IMR-90 (cell line): ENCODE results near the gene SF3A1. TPM values are rescaled to one million over a fixed set of nuclear protein-coding genes. Genes with fewer than 3 reads are reported as not detected.

Source experiments
- ATAC-seq: fragments of 200-7000 bp; cut with Tn5 transposase; 2 replicates; pipeline ENCODE4 v1.9.1; 2020; ENCODE audit warnings: low read depth, mild to moderate bottlenecking, moderate library complexity
- BruUV-seq: library from RNA; stranded (reverse); fragments of 400-500 nt; replicated peaks from 2 replicates; lab custom pipeline; 2021; lab: Mats Ljungman, UMichigan
- CTCF ChIA-PET: fragments of 300-600 bp; formaldehyde crosslinking; extraction: SDS; loops from one replicate; lab custom pipeline; 2021; ENCODE audit warnings: antibody characterized with exemption; lab: Yijun Ruan, JAX
- POLR2A ChIA-PET: fragments of 300-600 bp; sonication (Branson Sonifier 250); formaldehyde crosslinking; loops from one replicate; lab custom pipeline; 2022; ENCODE audit warnings: antibody characterized with exemption; ENCODE audit not compliant: unreplicated experiment; lab: Charles Lee
- DNase-seq: peaks from one replicate; pipeline ENCODE4 v3.0.0; 2013
- H2AFZ ChIP-seq: replicated peaks from 2 replicates; pipeline ENCODE3; 2013; ENCODE audit warnings: low read length, mild to moderate bottlenecking; ENCODE audit not compliant: poor library complexity
- H2AK5ac ChIP-seq: 2 replicates; pipeline ENCODE4 v1.6.1; 2013; ENCODE audit warnings: low read depth, low read length, inconsistent platforms
- H2AK9ac ChIP-seq: replicated peaks from 2 replicates; pipeline ENCODE3; 2013; ENCODE audit warnings: mild to moderate bottlenecking, low read depth, low read length, moderate library complexity; ENCODE audit not compliant: poor library complexity
- H2BK120ac ChIP-seq: 2 replicates; pipeline ENCODE4 v1.6.1; 2013; ENCODE audit warnings: low read depth, low read length, inconsistent platforms
- H2BK15ac ChIP-seq: 3 replicates; pipeline ENCODE4 v1.6.1; 2013; ENCODE audit warnings: low read depth, low read length, inconsistent platforms
- H2BK20ac ChIP-seq: 2 replicates; pipeline ENCODE4 v1.6.1; 2013; ENCODE audit warnings: low read depth, mild to moderate bottlenecking, inconsistent platforms, low read length, moderate library complexity
- H2BK5ac ChIP-seq: 2 replicates; pipeline ENCODE4 v1.6.1; 2013; ENCODE audit warnings: mild to moderate bottlenecking, low read depth, low read length, inconsistent platforms; ENCODE audit not compliant: poor library complexity, severe bottlenecking
- H3K14ac ChIP-seq: replicated peaks from 2 replicates; pipeline ENCODE4 v1.6.1; 2013; ENCODE audit warnings: low read depth, low read length, inconsistent platforms
- H3K18ac ChIP-seq: 2 replicates; pipeline ENCODE4 v1.6.1; 2013; ENCODE audit warnings: low read depth, low read length, control low read depth
- H3K23ac ChIP-seq: 2 replicates; pipeline ENCODE4 v1.6.1; 2013; ENCODE audit warnings: low read depth, low read length, inconsistent platforms
- H3K27ac ChIP-seq: 2 replicates; pipeline ENCODE4 v1.5.1; 2013; ENCODE audit warnings: mild to moderate bottlenecking, control low read depth, low read length; ENCODE audit not compliant: insufficient read depth
- H3K27me3 ChIP-seq: 2 replicates; pipeline ENCODE4 v1.6.1; 2013; ENCODE audit warnings: low read length; ENCODE audit not compliant: control insufficient read depth, insufficient read depth
- H3K36me3 ChIP-seq: 2 replicates; pipeline ENCODE4 v1.6.1; 2013; ENCODE audit warnings: low read length, mixed read lengths; ENCODE audit not compliant: control insufficient read depth, insufficient read depth
- H3K4ac ChIP-seq: 2 replicates; pipeline ENCODE4 v1.6.1; 2013; ENCODE audit warnings: low read depth, low read length, inconsistent platforms
- H3K4me1 ChIP-seq: 2 replicates; pipeline ENCODE4 v1.6.1; 2013; ENCODE audit warnings: low read length, mixed read lengths; ENCODE audit not compliant: control insufficient read depth, insufficient read depth
- H3K4me2 ChIP-seq: 2 replicates; pipeline ENCODE4 v1.6.1; 2013; ENCODE audit warnings: low read depth, mild to moderate bottlenecking, control low read depth, low read length, moderate library complexity
- H3K4me3 ChIP-seq: 2 replicates; pipeline ENCODE4 v1.5.1; 2013; ENCODE audit warnings: low read depth, mild to moderate bottlenecking, control low read depth, low read length, moderate library complexity; ENCODE audit not compliant: insufficient read depth
- H3K56ac ChIP-seq: 2 replicates; pipeline ENCODE4 v1.6.1; 2013; ENCODE audit warnings: low read length, inconsistent platforms; ENCODE audit not compliant: insufficient read depth; ENCODE audit errors: extremely low read depth
- H3K79me1 ChIP-seq, 2 experiments: 2 replicates each; pipeline ENCODE4 v1.6.1; 2013; ENCODE audit warnings: low read length in 2 of 2, inconsistent platforms in 1 of 2, low read depth in 1 of 2
- H3K9ac ChIP-seq: 2 replicates; pipeline ENCODE4 v1.6.1; 2013; ENCODE audit warnings: low read depth, low read length, control low read depth
- H3K9me1 ChIP-seq: 2 replicates; pipeline ENCODE4 v1.6.1; 2013; ENCODE audit warnings: low read length, inconsistent platforms; ENCODE audit not compliant: insufficient read depth
- H3K9me3 ChIP-seq: 2 replicates; pipeline ENCODE4 v1.6.1; 2013; ENCODE audit warnings: low read length; ENCODE audit not compliant: control insufficient read depth, insufficient read depth
- H4K20me1 ChIP-seq: 2 replicates; pipeline ENCODE4 v1.6.1; 2013; ENCODE audit warnings: low read length, inconsistent platforms; ENCODE audit not compliant: insufficient read depth
- H4K5ac ChIP-seq: 2 replicates; pipeline ENCODE4 v1.6.1; 2013; ENCODE audit warnings: mild to moderate bottlenecking, low read depth, low read length, control low read depth
- H4K8ac ChIP-seq, 2 experiments: 2 replicates each; pipeline ENCODE4 v1.6.1; 2013; ENCODE audit warnings: low read depth in 2 of 2, low read length in 2 of 2, control low read depth in 1 of 2, inconsistent platforms in 1 of 2
- H4K91ac ChIP-seq: 2 replicates; pipeline ENCODE4 v1.6.1; 2013; ENCODE audit warnings: low read depth, low read length, inconsistent platforms; ENCODE audit not compliant: insufficient read depth
- CEBPB ChIP-seq: IDR thresholded peaks from 2 replicates; pipeline ENCODE4 v1.6.1; 2012; ENCODE audit warnings: low read depth, low read length, improper control_type of control experiment
- FOS ChIP-seq: fragments of 150-350 bp; IDR thresholded peaks from 2 replicates; pipeline ENCODE4 v1.6.1; 2016; ENCODE audit warnings: low read depth, low read length
- MAFK ChIP-seq: IDR thresholded peaks from 2 replicates; pipeline ENCODE4 v1.6.1; 2012; ENCODE audit warnings: low read depth, low read length, improper control_type of control experiment
- MAZ ChIP-seq: IDR thresholded peaks from 2 replicates; pipeline ENCODE4 v1.6.1; 2012; ENCODE audit warnings: low read depth, mild to moderate bottlenecking, low read length, improper control_type of control experiment, moderate library complexity, borderline replicate concordance
- MXI1 ChIP-seq: IDR thresholded peaks from 2 replicates; pipeline ENCODE4 v1.6.1; 2012; ENCODE audit warnings: low read depth, mild to moderate bottlenecking, low read length, moderate library complexity, borderline replicate concordance
- NFE2L2 ChIP-seq: fragments of 150-350 bp; IDR thresholded peaks from 2 replicates; pipeline ENCODE4 v1.6.1; 2016; ENCODE audit warnings: low read depth, mild to moderate bottlenecking, low read length
- RCOR1 ChIP-seq: IDR thresholded peaks from 2 replicates; pipeline ENCODE4 v1.6.1; 2012; ENCODE audit warnings: mild to moderate bottlenecking, low read length, improper control_type of control experiment; ENCODE audit not compliant: insufficient replicate concordance
- RFX5 ChIP-seq: IDR thresholded peaks from 2 replicates; pipeline ENCODE4 v1.8.0; 2012; ENCODE audit warnings: low read depth, mild to moderate bottlenecking, low read length, moderate library complexity
- SMC3 ChIP-seq: fragments of 150-350 bp; IDR thresholded peaks from 2 replicates; pipeline ENCODE4 v1.6.1; 2016; ENCODE audit warnings: low read depth, mild to moderate bottlenecking, antibody characterized with exemption, low read length, moderate library complexity
- WGBS, 2 experiments: methylation state at CpG; one replicate each; pipeline versions ENCODE4 v1.1.5 to v1.1.7; 2013; ENCODE audit warnings: missing lambda C conversion rate in 2 of 2; ENCODE audit not compliant: insufficient read length in 1 of 2; ENCODE audit errors: extremely low coverage in 2 of 2; 5-methylcytosine and 5-hydroxymethylcytosine counted together
- dilution Hi-C: fragments of 300-500 bp; cut with HindIII; formaldehyde crosslinking; loops from one replicate; pipeline ENCODE4 v1.14.3; 2018; ENCODE audit warnings: low sequenced_read_pairs; ENCODE audit not compliant: unreplicated experiment
- in situ Hi-C: fragments of 300-500 bp; cut with MboI; formaldehyde crosslinking; loops from 3 replicates; pipeline ENCODE4 v1.14.3; 2019; ENCODE audit warnings: low sequenced_read_pairs, inconsistent platforms, mixed read lengths
- intact Hi-C: fragments of 100-400 bp; cut with micrococcal nuclease; formaldehyde crosslinking; loops from 2 replicates; pipeline ENCODE4 v1.10.0; 2022
- polyA plus RNA-seq, 3 experiments: library from polyadenylated mRNA; depleted of rRNA; stranded (reverse); fragments of >200 nt; gene quantifications; 2 replicates each; pipeline ENCODE4 v1.2.3, GENCODE V29; 2012; ENCODE audit warnings: low replicate concordance in 1 of 3
- total RNA-seq: library from RNA; depleted of rRNA; stranded (reverse); fragments of >200 nt; gene quantifications from 2 replicates; pipeline ENCODE4 v1.2.3, GENCODE V29; 2012
- TF ChIP-seq, protein P1 (sequence below): conservative IDR thresholded peaks from 2 replicates; pipeline ENCODE4 v1.5.1; 2012; ENCODE audit warnings: mild to moderate bottlenecking, low read depth, low read length, improper control_type of control experiment
- TF ChIP-seq, protein P2 (sequence below): fragments of 150-350 bp; IDR thresholded peaks from 2 replicates; pipeline ENCODE4 v1.6.1; 2017; ENCODE audit warnings: mild to moderate bottlenecking, antibody characterized with exemption, low read length, low read depth

The SF3A1 gene
- total and polyA plus RNA-seq, 2 of the 4 experiments (the other 2 are of a cell fraction) = 36.9 to 67.2 TPM

DNA sequence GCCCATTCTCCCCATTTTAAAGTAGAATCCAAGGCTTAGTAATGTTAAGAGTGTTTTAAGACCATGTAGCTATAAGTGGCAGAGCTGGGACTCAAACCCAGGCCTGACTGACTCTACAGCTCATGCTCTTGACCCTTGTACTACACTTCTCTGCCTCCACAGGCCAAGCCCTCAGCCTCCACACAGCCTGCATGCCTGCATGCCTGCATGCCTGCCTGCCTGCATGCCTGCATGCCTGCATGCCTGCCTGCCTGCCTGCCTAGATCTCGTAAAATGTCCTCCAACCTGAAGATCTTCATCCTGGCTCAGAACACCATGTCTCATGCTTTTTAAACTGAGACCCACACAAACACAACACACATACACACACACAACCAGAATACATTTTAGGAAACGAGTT, 48.6 kb downstream of the SF3A1 start:
- H3K9me1 ChIP-seq = peaks cover 61% of the 10 kb centered on the region
- no peak overlapping the region for H2AK5ac ChIP-seq
- H3K36me3 ChIP-seq = peaks cover 15% of the 10 kb centered on the region
- DNase-seq (no peak), ATAC-seq (no peak)
- H3K27me3 ChIP-seq = no peaks in the 10 kb centered on the region
- H2BK120ac ChIP-seq = no peak overlapping the region
- peaks cover 55 to 94% of the 10 kb centered on the region in 2 experiments for H3K79me1 ChIP-seq
- no peak overlapping the region for H3K9ac ChIP-seq
- H2AK9ac ChIP-seq = no peak overlapping the region
- H3K4me2 ChIP-seq = no peak overlapping the region
- intact Hi-C loops = no loop called here
- no peak overlapping the region for H2BK5ac ChIP-seq
- no peak overlapping the region for H2BK20ac ChIP-seq
- CTCF ChIA-PET = interaction anchor here (0.7 to 1.2 kb wide), 2 partner anchors 20 to 36 kb away, joined by 3 to 6 read pairs; no protein-coding TSS in a partner anchor
- no peak overlapping the region for H3K56ac ChIP-seq
- no peaks in the 10 kb centered on the region for H3K9me3 ChIP-seq
- dilution Hi-C loops = no loop called here
- WGBS, 2 experiments = 100% methylated on average over 1 of the region's 2 CpGs; no CpG with 5 or more reads in 1 of the 2 experiments
- in situ Hi-C loops = no loop called here
- H4K8ac ChIP-seq = no peak overlapping the region
- no peak for TF ChIP-seq MXI1
- TF ChIP-seq CEBPB = no peak
- no peak for TF ChIP-seq MAFK
- TF ChIP-seq SMC3 = no peak
- TF ChIP-seq, protein P1, sequence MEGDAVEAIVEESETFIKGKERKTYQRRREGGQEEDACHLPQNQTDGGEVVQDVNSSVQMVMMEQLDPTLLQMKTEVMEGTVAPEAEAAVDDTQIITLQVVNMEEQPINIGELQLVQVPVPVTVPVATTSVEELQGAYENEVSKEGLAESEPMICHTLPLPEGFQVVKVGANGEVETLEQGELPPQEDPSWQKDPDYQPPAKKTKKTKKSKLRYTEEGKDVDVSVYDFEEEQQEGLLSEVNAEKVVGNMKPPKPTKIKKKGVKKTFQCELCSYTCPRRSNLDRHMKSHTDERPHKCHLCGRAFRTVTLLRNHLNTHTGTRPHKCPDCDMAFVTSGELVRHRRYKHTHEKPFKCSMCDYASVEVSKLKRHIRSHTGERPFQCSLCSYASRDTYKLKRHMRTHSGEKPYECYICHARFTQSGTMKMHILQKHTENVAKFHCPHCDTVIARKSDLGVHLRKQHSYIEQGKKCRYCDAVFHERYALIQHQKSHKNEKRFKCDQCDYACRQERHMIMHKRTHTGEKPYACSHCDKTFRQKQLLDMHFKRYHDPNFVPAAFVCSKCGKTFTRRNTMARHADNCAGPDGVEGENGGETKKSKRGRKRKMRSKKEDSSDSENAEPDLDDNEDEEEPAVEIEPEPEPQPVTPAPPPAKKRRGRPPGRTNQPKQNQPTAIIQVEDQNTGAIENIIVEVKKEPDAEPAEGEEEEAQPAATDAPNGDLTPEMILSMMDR = no peak
- TF ChIP-seq FOS = no peak
- TF ChIP-seq, protein P2, sequence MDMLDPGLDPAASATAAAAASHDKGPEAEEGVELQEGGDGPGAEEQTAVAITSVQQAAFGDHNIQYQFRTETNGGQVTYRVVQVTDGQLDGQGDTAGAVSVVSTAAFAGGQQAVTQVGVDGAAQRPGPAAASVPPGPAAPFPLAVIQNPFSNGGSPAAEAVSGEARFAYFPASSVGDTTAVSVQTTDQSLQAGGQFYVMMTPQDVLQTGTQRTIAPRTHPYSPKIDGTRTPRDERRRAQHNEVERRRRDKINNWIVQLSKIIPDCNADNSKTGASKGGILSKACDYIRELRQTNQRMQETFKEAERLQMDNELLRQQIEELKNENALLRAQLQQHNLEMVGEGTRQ = no peak
- no peak for TF ChIP-seq RFX5
- no peak for TF ChIP-seq NFE2L2
- TF ChIP-seq MAZ = no peak
- TF ChIP-seq RCOR1 = no peak
- no peak overlapping the region for H4K91ac ChIP-seq
- no peak overlapping the region for H3K18ac ChIP-seq
- H4K5ac ChIP-seq = no peak overlapping the region
- H3K27ac ChIP-seq = no peak overlapping the region
- H3K14ac ChIP-seq = no peak overlapping the region
- H3K23ac ChIP-seq = no peak overlapping the region
- H2AFZ ChIP-seq = no peak overlapping the region
- no TSS peak for BruUV-seq
- no peak overlapping the region for H3K4me3 ChIP-seq
- peaks cover 39% of the 10 kb centered on the region for H3K4me1 ChIP-seq
- H2BK15ac ChIP-seq = no peak overlapping the region
- H3K4ac ChIP-seq = no peak overlapping the region
- POLR2A ChIA-PET = no interaction called here
- H4K20me1 ChIP-seq = peaks cover 88% of the 10 kb centered on the region
